BJ (cell line): ENCODE measurements around the gene CEP95. TPM values are rescaled to one million over a fixed set of nuclear protein-coding genes. Genes with fewer than 3 reads are reported as not detected.

Experiments used
- CTCF ChIA-PET: fragments of 350-600 bp; formaldehyde crosslinking; extraction: SDS; loops from one replicate; lab custom pipeline; 2021; ENCODE audit warnings: antibody characterized with exemption, inconsistent platforms; lab: Yijun Ruan, JAX
- POLR2A ChIA-PET: fragments of 300-600 bp; sonication (Branson Sonifier 250); formaldehyde crosslinking; extraction: SDS; loops from one replicate; lab custom pipeline; 2021; ENCODE audit warnings: antibody characterized with exemption; lab: Charles Lee
- DNase-seq: peaks from one replicate; pipeline ENCODE4 v3.0.0-alpha.2; 2011; ENCODE audit warnings: low read depth
- H3K27me3 ChIP-seq: 2 replicates; pipeline ENCODE4 v1.6.0; 2011; ENCODE audit warnings: low read length; ENCODE audit not compliant: control insufficient read depth, insufficient read depth
- H3K36me3 ChIP-seq: 2 replicates; pipeline ENCODE4 v1.5.1; 2011; ENCODE audit warnings: low read length; ENCODE audit not compliant: control insufficient read depth, insufficient read depth
- H3K4me3 ChIP-seq: 2 replicates; pipeline ENCODE4 v1.5.1; 2011; ENCODE audit warnings: low read depth, mild to moderate bottlenecking, control low read depth, low read length
- polyA plus RNA-seq: library from polyadenylated mRNA; depleted of rRNA; stranded (reverse); fragments of >200 nt; gene quantifications from 2 replicates; pipeline ENCODE4 v1.2.3, GENCODE V29; 2011
- TF ChIP-seq, protein P1 (sequence below): IDR thresholded peaks from 2 replicates; pipeline ENCODE4 v1.5.1; 2011; ENCODE audit warnings: low read depth, mild to moderate bottlenecking, control low read depth, inconsistent platforms, low read length, moderate library complexity; ENCODE audit not compliant: insufficient read depth

Gene CEP95
- polyA plus RNA-seq, 1 experiment = 17.6 TPM

DNA sequence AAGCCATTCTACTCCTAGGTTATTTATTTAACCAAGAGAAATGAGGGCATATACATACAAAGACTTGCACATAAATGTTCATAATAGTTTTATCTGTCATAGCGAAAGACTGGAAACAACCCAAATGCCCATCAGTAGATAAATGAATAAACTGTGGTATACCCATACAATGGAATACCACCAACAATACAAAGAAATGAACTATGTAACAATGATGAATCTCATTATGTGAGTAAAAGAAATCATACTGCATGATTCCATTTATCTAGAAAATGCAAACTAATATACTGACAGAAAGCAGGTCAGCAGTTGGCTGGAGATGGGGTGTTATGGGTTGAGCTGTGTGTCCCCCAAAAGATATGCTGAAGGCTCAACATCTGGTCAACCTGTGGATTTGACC lies 57.3 kb downstream of the CEP95 start:
- peaks cover 8% of the 10 kb centered on the region for H3K36me3 ChIP-seq
- TF ChIP-seq, protein P1, sequence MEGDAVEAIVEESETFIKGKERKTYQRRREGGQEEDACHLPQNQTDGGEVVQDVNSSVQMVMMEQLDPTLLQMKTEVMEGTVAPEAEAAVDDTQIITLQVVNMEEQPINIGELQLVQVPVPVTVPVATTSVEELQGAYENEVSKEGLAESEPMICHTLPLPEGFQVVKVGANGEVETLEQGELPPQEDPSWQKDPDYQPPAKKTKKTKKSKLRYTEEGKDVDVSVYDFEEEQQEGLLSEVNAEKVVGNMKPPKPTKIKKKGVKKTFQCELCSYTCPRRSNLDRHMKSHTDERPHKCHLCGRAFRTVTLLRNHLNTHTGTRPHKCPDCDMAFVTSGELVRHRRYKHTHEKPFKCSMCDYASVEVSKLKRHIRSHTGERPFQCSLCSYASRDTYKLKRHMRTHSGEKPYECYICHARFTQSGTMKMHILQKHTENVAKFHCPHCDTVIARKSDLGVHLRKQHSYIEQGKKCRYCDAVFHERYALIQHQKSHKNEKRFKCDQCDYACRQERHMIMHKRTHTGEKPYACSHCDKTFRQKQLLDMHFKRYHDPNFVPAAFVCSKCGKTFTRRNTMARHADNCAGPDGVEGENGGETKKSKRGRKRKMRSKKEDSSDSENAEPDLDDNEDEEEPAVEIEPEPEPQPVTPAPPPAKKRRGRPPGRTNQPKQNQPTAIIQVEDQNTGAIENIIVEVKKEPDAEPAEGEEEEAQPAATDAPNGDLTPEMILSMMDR = no peak
- no peak overlapping the region for H3K4me3 ChIP-seq
- POLR2A ChIA-PET = no interaction called here
- CTCF ChIA-PET = interaction anchor here (1.2 kb wide), 1 partner anchor 15 kb away, joined by 3 read pairs; no protein-coding TSS in a partner anchor
- no peak for DNase-seq
- no peaks in the 10 kb centered on the region for H3K27me3 ChIP-seq

- peaks cover 10% of the 10 kb centered on the region for H3K36me3 ChIP-seq
- CTCF ChIA-PET = no interaction called here
- no peak for DNase-seq
- no peaks in the 10 kb centered on the region for H3K27me3 ChIP-seq
- POLR2A ChIA-PET = no interaction called here
- TF ChIP-seq, protein P1 = no peak
- H3K4me3 ChIP-seq = no peak overlapping the region
Observed at GRCh38 chr17:64565563-64565962, 58.8 kb downstream of the CEP95 start.

GRCh38 chr17:64571746-64572145 lies 65.0 kb downstream of the CEP95 start:
- H3K36me3 ChIP-seq = peaks cover 11% of the 10 kb centered on the region
- no peak for DNase-seq
- H3K27me3 ChIP-seq = no peaks in the 10 kb centered on the region
- TF ChIP-seq, protein P1 = no peak
- H3K4me3 ChIP-seq = no peak overlapping the region
- ChIA-PET POLR2A (no interaction called here), CTCF (interaction anchor here (1.1 kb wide), 1 partner anchor 77 kb away, joined by 4 read pairs; no protein-coding TSS in a partner anchor)

DNA sequence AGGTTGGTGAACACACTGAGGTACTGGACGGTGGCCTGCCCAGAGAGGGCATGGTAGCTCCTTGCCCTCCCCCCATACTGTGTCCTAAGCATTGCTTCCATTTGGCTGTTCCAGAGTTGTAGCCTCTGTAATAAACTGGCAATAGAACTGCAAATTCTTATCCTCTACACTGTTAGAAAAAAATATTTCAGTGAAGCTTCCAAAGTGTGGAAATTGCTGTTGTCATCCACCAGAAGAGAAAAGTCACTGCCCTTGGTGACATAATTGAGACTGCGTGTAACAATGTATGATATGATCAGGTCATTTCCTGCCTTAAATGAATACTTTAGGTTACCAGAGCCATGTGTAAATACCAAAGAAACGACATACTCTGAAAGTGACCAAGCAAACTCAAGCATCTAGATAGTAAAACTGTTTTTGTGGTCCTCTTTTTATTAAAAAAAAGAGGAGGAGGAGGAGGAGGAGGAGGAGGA lies 65.9 kb downstream of the CEP95 start:
- H3K36me3 ChIP-seq = peaks cover 14% of the 10 kb centered on the region
- H3K27me3 ChIP-seq = no peaks in the 10 kb centered on the region
- TF ChIP-seq, protein P1 = no peak
- H3K4me3 ChIP-seq = no peak overlapping the region
- ChIA-PET CTCF (interaction anchor here (1.1 to 1.2 kb wide), 2 partner anchors 69 to 76 kb away, joined by 3 to 4 read pairs; no protein-coding TSS in a partner anchor), POLR2A (no interaction called here)
- peak; percentile 86 for DNase-seq

- TF ChIP-seq, protein P1 = no peak
- ChIA-PET POLR2A (no interaction called here), CTCF (interaction anchor here (1.2 kb wide), 1 partner anchor 68 kb away, joined by 3 read pairs; no protein-coding TSS in a partner anchor)
- Histone ChIP-seq H3K36me3 (peaks cover 15% of the 10 kb centered on the region), H3K4me3 (no peak overlapping the region), H3K27me3 (no peaks in the 10 kb centered on the region)
- DNase-seq = no peak
Observed at GRCh38 chr17:64573214-64573613, 66.4 kb downstream of the CEP95 start.
